GM18505 (cell line): ENCODE measurements around the gene NFX1.

ENCODE experiments used
- ATAC-seq: cut with Tn5 transposase; IDR thresholded peaks from one replicate; pipeline ENCODE4 v1.9.1; 2021; ENCODE audit not compliant: unreplicated experiment
- POLR2A ChIP-seq: IDR thresholded peaks from 4 replicates; pipeline ENCODE4 v1.6.1; 2011; ENCODE audit warnings: borderline replicate concordance; ENCODE audit not compliant: insufficient read depth, insufficient read length; ENCODE audit errors: extremely low read depth

The NFX1 gene

GRCh38 chr9:33287087-33287490, 3.2 kb upstream of the NFX1 start:
- ATAC-seq: no peak
- no peak for TF ChIP-seq POLR2A

DNA sequence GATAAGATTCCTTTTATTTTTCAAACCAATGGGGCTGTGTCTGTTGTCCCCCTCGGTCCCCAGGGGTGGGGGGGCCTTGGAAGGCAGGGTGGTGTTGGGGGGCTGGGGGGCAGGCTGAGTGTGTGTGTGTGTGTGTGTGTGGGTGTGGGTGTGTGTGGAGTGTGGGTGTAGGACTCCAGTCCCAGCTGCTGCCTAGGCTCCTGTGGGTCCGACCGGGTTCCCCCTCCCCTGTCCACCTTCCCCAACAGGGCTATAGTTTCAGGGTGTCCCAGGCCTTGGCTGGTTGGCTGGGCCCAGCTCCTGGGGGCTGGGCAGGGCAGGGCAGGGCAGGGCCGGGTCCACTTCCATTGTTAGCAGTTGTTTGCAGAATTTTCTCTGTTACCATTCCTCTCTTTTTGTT, 2.1 kb upstream of the NFX1 start:
- no peak for TF ChIP-seq POLR2A
- ATAC-seq: no peak

- TF ChIP-seq POLR2A: no peak
- no peak for ATAC-seq
Measured at GRCh38 chr9:33288828-33289483, 1.4 kb upstream of the NFX1 start.

GRCh38 chr9:33289496-33289895, 820 bp upstream of the NFX1 start:
- TF ChIP-seq POLR2A: no peak
- no peak for ATAC-seq

GRCh38 chr9:33289936-33290246, 425 bp upstream of the NFX1 start:
- TF ChIP-seq POLR2A: no peak
- no peak for ATAC-seq

- ATAC-seq: peak; percentile 2
Measured at GRCh38 chr9:33291031-33291397, 698 bp downstream of the NFX1 start.

GRCh38 chr9:33291901-33292300, 1.6 kb downstream of the NFX1 start:
- no peak for ATAC-seq
- no peak for TF ChIP-seq POLR2A

More at GRCh38 chr9:33291031-33291397, 698 bp downstream of the NFX1 start:
- no peak for TF ChIP-seq POLR2A

DNA sequence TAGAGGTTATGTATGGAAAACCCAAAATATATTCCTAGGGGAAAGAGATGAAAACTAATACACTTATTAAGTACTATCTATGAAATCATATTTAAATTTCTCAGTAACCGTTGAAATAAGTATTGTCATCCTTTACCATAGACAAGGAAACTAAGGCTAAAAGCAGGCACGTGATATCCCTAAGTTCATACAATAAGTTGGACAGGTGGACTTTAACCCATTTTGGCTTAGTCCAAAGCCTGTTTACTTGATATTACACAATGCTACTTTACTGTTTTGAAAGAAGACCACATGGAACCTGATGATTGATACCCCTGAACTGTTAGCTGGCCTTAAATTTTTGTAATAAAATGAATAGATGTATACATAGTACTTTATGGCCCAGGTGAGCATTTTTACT, 3.5 kb downstream of the NFX1 start:
- no peak for ATAC-seq
- no peak for TF ChIP-seq POLR2A

GRCh38 chr9:33294670-33295432, 4.5 kb downstream of the NFX1 start:
- TF ChIP-seq POLR2A: no peak
- no peak for ATAC-seq

DNA sequence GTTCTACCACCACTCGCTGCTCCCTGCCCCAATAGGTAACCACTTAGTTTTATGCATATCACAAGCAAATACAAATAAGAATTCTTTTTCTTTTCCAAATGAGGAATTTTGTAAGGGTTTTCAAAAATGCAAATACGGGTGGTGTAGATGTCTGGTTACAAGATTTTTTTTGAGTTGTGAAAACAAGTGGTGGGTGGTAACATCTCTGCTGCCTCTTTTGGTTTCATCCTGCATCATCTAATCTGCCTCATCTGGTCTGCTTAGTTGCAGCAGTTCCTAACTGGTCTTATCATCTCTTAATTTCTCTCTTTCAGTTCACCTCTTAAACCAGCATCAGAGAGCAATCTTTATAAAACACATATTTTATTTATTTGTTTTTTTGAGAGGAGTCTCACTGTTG, 5.3 kb downstream of the NFX1 start:
- ATAC-seq: peak; percentile 27
- TF ChIP-seq POLR2A: no peak

DNA sequence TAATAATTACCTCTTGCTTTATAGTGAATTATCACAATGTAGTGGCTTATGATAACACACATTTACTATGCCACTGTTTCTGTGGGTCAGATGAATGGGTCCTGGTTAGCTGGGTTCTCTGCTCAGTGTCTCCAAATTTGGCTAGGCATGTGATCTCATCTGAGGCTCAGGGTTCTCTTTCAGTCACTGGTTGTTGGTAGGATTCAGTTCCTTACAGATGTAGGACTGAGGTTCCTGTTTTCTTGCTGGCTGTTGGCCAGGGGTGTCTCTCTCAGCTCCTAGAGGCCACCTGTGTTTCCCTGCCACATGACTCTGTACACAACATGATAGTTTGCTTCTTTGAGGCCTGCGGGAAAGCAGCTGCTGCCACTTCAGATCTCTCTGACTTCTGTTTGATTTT, 7.1 kb downstream of the NFX1 start:
- peak; percentile 93 for ATAC-seq
- TF ChIP-seq POLR2A: no peak

- TF ChIP-seq POLR2A: no peak
- no peak for ATAC-seq
Measured at GRCh38 chr9:33300546-33300945, 10.2 kb downstream of the NFX1 start.

DNA sequence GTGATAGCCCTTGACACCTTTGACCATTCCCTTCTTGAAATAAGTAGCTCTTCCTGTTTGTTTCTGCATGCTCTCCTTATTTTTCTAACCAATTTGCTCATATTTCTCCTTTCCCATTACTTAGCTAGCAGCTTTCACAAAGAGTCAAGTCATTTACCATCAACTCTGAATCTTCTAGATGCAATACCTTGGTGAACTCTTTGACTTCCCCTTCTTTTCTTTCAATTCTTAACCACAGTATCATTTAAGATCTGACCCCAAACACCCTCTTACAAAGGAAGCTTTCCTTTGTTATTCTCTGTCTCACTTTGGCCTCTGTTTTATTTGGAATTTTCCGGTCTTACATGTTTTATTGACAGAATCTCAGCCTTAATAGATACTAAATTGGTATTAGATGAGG, 14.0 kb downstream of the NFX1 start:
- no peak for ATAC-seq
- no peak for TF ChIP-seq POLR2A

- no peak for ATAC-seq
Measured at GRCh38 chr9:33306037-33306436, 15.7 kb downstream of the NFX1 start.

More at GRCh38 chr9:33306037-33306436, 15.7 kb downstream of the NFX1 start:
- no peak for TF ChIP-seq POLR2A
